HepG2 (cell line): Measurements from ENCODE around the gene CEBPB. TPM values are rescaled to one million over a fixed set of nuclear protein-coding genes. Genes with fewer than 3 reads are reported as not detected.

Experiments
- ATRX ChIP-seq: sonication (generic); formaldehyde crosslinking; IDR thresholded peaks from 2 replicates; pipeline ENCODE4 v1.4.0; 2020; ENCODE audit warnings: missing genetic modification reagents, borderline replicate concordance
- FOXC1 ChIP-seq: sonication (generic); formaldehyde crosslinking; IDR thresholded peaks from 2 replicates; pipeline ENCODE4 v1.8.0; 2022; ENCODE audit warnings: mild to moderate bottlenecking, missing genetic modification reagents, borderline replicate concordance
- FOXJ3 ChIP-seq: sonication (generic); formaldehyde crosslinking; IDR thresholded peaks from 2 replicates; pipeline ENCODE4 v1.4.0; 2020; ENCODE audit warnings: missing genetic modification reagents, mild to moderate bottlenecking, borderline replicate concordance
- HOMEZ ChIP-seq: IDR thresholded peaks from 2 replicates; pipeline ENCODE4 v1.6.1; 2016; ENCODE audit warnings: low read depth
- JUN ChIP-seq: sonication (generic); formaldehyde crosslinking; IDR thresholded peaks from 2 replicates; pipeline ENCODE4 v1.4.0; 2020; ENCODE audit warnings: mild to moderate bottlenecking, missing genetic modification reagents
- polyA plus RNA-seq, 8 experiments: library from polyadenylated mRNA; depleted of rRNA in 3 of 8; stranded (reverse) in 7 of 8; unstranded in 1 of 8; fragments of >200 nt; fragmentation: Illumina TruSeq in 4 of 8; extraction: Trizol in 4 of 8; gene quantifications; 2 replicates each; pipeline versions ENCODE4 v1.2.1 to v1.2.3, GENCODE V29; 2011 to 2016; ENCODE audit warnings: low read depth in 4 of 8, missing spikeins in 1 of 8, mixed read lengths in 1 of 8; ENCODE audit not compliant: insufficient read depth in 1 of 8
- total RNA-seq, 5 experiments: library from RNA; depleted of rRNA; stranded (reverse); fragments of >200 nt; fragmentation: Illumina TruSeq; extraction: Trizol; gene quantifications; 2 replicates each; pipeline ENCODE4 v1.2.3, GENCODE V29; 2016; ENCODE audit warnings: low read depth in 1 of 5
- TF ChIP-seq, protein P1 (sequence below): IDR thresholded peaks from 2 replicates; pipeline ENCODE4 v1.6.1; 2018; ENCODE audit warnings: missing genetic modification reagents
- TF ChIP-seq, protein P2 (sequence below): sonication (generic); formaldehyde crosslinking; IDR thresholded peaks from 2 replicates; pipeline ENCODE4 v1.4.0; 2020; ENCODE audit warnings: missing genetic modification reagents, borderline replicate concordance

The CEBPB gene
- total and polyA plus RNA-seq, 2 of the 13 experiments (the other 11 are each of a cell fraction or from before 2014, with no cell fraction given): 18.5 to 28.2 TPM

DNA sequence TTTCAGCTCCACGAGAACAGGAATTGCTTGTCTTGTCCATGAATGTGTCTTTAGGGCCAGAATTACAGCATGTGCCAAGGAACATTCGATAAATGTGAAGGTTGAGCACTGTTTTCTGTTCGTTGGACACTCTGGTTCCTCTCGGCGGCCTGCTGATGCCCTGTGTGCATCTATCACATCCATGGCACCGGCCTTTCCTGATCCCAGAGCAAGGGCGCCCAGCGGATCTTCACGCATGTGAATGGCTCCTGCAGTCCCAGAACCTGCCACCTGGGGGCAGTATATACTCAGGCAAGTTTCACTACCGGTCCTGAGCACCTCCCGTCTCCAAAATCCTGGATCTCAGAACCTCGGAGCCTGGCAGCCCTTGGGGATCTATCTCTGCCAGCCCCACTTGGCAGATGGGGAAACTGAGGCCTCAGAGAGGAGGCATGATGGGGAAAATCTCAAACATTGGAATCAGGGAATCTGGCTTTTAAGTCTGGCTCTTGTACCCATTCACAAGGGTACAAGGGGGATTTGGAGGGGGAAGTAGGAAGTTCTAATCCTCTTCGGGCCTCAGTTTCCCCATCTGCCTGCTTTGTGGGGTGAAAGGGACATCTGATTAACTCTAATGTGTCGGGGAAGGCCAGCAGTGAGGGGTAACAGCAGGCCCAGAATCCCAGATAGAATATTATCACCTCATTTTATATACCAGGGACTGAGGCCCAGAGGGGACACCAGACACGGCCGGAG is 4.3 kb upstream of the CEBPB start (continued):
- TF ChIP-seq FOXC1 (CRISPR knock-in tag): peak; percentile 88; the same call in 1 of the 2 replicates
- no peak; the same call in 1 of the 2 replicates for TF ChIP-seq ATRX (CRISPR knock-in tag)
- TF ChIP-seq JUN (CRISPR knock-in tag): 0 out of 2 replicates have a peak, but pooled peaks have one; percentile 15
- 0 out of 2 replicates have a peak, but pooled peaks have one; percentile 31 for TF ChIP-seq HOMEZ (CRISPR knock-in tag)
- TF ChIP-seq, protein P1, sequence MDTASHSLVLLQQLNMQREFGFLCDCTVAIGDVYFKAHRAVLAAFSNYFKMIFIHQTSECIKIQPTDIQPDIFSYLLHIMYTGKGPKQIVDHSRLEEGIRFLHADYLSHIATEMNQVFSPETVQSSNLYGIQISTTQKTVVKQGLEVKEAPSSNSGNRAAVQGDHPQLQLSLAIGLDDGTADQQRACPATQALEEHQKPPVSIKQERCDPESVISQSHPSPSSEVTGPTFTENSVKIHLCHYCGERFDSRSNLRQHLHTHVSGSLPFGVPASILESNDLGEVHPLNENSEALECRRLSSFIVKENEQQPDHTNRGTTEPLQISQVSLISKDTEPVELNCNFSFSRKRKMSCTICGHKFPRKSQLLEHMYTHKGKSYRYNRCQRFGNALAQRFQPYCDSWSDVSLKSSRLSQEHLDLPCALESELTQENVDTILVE (CRISPR knock-in tag): peak; percentile 87
- TF ChIP-seq, protein P2, sequence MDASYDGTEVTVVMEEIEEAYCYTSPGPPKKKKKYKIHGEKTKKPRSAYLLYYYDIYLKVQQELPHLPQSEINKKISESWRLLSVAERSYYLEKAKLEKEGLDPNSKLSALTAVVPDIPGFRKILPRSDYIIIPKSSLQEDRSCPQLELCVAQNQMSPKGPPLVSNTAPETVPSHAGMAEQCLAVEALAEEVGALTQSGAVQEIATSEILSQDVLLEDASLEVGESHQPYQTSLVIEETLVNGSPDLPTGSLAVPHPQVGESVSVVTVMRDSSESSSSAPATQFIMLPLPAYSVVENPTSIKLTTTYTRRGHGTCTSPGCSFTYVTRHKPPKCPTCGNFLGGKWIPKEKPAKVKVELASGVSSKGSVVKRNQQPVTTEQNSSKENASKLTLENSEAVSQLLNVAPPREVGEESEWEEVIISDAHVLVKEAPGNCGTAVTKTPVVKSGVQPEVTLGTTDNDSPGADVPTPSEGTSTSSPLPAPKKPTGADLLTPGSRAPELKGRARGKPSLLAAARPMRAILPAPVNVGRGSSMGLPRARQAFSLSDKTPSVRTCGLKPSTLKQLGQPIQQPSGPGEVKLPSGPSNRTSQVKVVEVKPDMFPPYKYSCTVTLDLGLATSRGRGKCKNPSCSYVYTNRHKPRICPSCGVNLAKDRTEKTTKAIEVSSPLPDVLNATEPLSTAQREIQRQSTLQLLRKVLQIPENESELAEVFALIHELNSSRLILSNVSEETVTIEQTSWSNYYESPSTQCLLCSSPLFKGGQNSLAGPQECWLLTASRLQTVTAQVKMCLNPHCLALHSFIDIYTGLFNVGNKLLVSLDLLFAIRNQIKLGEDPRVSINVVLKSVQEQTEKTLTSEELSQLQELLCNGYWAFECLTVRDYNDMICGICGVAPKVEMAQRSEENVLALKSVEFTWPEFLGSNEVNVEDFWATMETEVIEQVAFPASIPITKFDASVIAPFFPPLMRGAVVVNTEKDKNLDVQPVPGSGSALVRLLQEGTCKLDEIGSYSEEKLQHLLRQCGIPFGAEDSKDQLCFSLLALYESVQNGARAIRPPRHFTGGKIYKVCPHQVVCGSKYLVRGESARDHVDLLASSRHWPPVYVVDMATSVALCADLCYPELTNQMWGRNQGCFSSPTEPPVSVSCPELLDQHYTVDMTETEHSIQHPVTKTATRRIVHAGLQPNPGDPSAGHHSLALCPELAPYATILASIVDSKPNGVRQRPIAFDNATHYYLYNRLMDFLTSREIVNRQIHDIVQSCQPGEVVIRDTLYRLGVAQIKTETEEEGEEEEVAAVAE (CRISPR knock-in tag): peak; percentile 77; the same call in 1 of the 2 replicates
- peak; percentile 46; the same call in 1 of the 2 replicates for TF ChIP-seq FOXJ3 (CRISPR knock-in tag)
